HUES48 (cell line): ENCODE data around the gene CD300LD.
"Not testable (repeated sequence)": the region's sequence is repeated elsewhere in the genome, so short reads cannot be mapped to it uniquely, and the experiment has no call there.

ENCODE experiments used
- H3K27ac ChIP-seq: one replicate; pipeline ENCODE4 v1.7.0; 2013; ENCODE audit warnings: low read depth, low read length, inconsistent platforms
- H3K27me3 ChIP-seq: 2 replicates; pipeline ENCODE4 v1.6.1; 2013; ENCODE audit warnings: mild to moderate bottlenecking, low read length; ENCODE audit not compliant: control insufficient read depth, insufficient read depth
- H3K36me3 ChIP-seq: 2 replicates; pipeline ENCODE4 v1.6.1; 2013; ENCODE audit warnings: low read length; ENCODE audit not compliant: control insufficient read depth, insufficient read depth
- H3K4me1 ChIP-seq: 2 replicates; pipeline ENCODE4 v1.6.1; 2013; ENCODE audit warnings: mild to moderate bottlenecking, low read length; ENCODE audit not compliant: control insufficient read depth, insufficient read depth
- H3K4me3 ChIP-seq: 2 replicates; pipeline ENCODE4 v1.5.1; 2013; ENCODE audit warnings: mild to moderate bottlenecking, low read depth, low read length
- H3K9ac ChIP-seq: 2 replicates; pipeline ENCODE4 v1.6.1; 2013; ENCODE audit warnings: mild to moderate bottlenecking, low read depth, low read length, moderate library complexity
- H3K9me3 ChIP-seq: 2 replicates; pipeline ENCODE4 v1.6.1; 2013; ENCODE audit warnings: low read length; ENCODE audit not compliant: control insufficient read depth, insufficient read depth

CD300LD gene

GRCh38 chr17:74630251-74630650 is 38.2 kb upstream of the CD300LD start:
- not testable (repeated sequence) for H3K27me3 ChIP-seq, H3K9ac ChIP-seq, H3K9me3 ChIP-seq, H3K27ac ChIP-seq, H3K4me3 ChIP-seq, H3K36me3 ChIP-seq
- H3K4me1 ChIP-seq = peaks cover 11% of the 10 kb centered on the region

- H3K9ac ChIP-seq = no peak overlapping the region
These were observed 33.6 kb upstream of the CD300LD start for GRCh38 chr17:74625661-74626060.

GRCh38 chr17:74624131-74624530 is 32.0 kb upstream of the CD300LD start:
- Histone ChIP-seq H3K27me3 (no peaks in the 10 kb centered on the region), H3K36me3 (no peaks in the 10 kb centered on the region), H3K4me3 (no peak overlapping the region), H3K9ac (no peak overlapping the region), H3K27ac (no peak overlapping the region), H3K9me3 (no peaks in the 10 kb centered on the region), H3K4me1 (no peaks in the 10 kb centered on the region)

More at GRCh38 chr17:74625661-74626060, 33.6 kb upstream of the CD300LD start:
- H3K27ac ChIP-seq = no peak overlapping the region
- H3K4me1 ChIP-seq = no peaks in the 10 kb centered on the region
- no peaks in the 10 kb centered on the region for H3K9me3 ChIP-seq
- no peaks in the 10 kb centered on the region for H3K36me3 ChIP-seq
- no peak overlapping the region for H3K4me3 ChIP-seq
- no peaks in the 10 kb centered on the region for H3K27me3 ChIP-seq

GRCh38 chr17:74623693-74624093 is 31.6 kb upstream of the CD300LD start, which contains the start of gene CD300E:
Gene CD300E (minus strand): TSS chr17:74623738. CDS start chr17:74623621, 117 bp downstream.
- Histone ChIP-seq H3K4me3 (no peak within 1 kb of the TSS), H3K27ac (no peak within 1 kb of the TSS), H3K4me1 (no peaks in the 10 kb centered on the region), H3K9me3 (no peaks in the 10 kb centered on the region), H3K27me3 (no peaks in the 10 kb centered on the region), H3K36me3 (no peaks in the 10 kb centered on the region), H3K9ac (no peak within 1 kb of the TSS)

GRCh38 chr17:74619077-74619673 is 27.1 kb upstream of the CD300LD start:
- Histone ChIP-seq H3K36me3 (no peaks in the 10 kb centered on the region), H3K4me3 (no peak overlapping the region), H3K9ac (no peak overlapping the region), H3K27me3 (no peaks in the 10 kb centered on the region), H3K27ac (no peak overlapping the region), H3K4me1 (no peaks in the 10 kb centered on the region), H3K9me3 (no peaks in the 10 kb centered on the region)

GRCh38 chr17:74618451-74618850 is 26.4 kb upstream of the CD300LD start:
- no peaks in the 10 kb centered on the region for H3K4me1 ChIP-seq
- no peak overlapping the region for H3K9ac ChIP-seq
- no peaks in the 10 kb centered on the region for H3K27me3 ChIP-seq

GRCh38 chr17:74616696-74617095 is 24.6 kb upstream of the CD300LD start:
- no peak overlapping the region for H3K4me3 ChIP-seq
- H3K4me1 ChIP-seq = no peaks in the 10 kb centered on the region
- H3K9ac ChIP-seq = no peak overlapping the region
- H3K27me3 ChIP-seq = no peaks in the 10 kb centered on the region
- no peak overlapping the region for H3K27ac ChIP-seq
- no peaks in the 10 kb centered on the region for H3K36me3 ChIP-seq
- no peaks in the 10 kb centered on the region for H3K9me3 ChIP-seq

More at GRCh38 chr17:74618451-74618850, 26.4 kb upstream of the CD300LD start:
- H3K9me3 ChIP-seq = no peaks in the 10 kb centered on the region
- no peak overlapping the region for H3K4me3 ChIP-seq
- no peak overlapping the region for H3K27ac ChIP-seq
- no peaks in the 10 kb centered on the region for H3K36me3 ChIP-seq

- Histone ChIP-seq H3K4me1 (no peaks in the 10 kb centered on the region), H3K9ac (no peak overlapping the region), H3K9me3 (no peaks in the 10 kb centered on the region), H3K27me3 (no peaks in the 10 kb centered on the region; the same call in 1 of the 2 replicates), H3K36me3 (no peaks in the 10 kb centered on the region), H3K4me3 (no peak overlapping the region), H3K27ac (no peak overlapping the region)
These were observed 20.0 kb upstream of the CD300LD start for GRCh38 chr17:74612046-74612445.

GRCh38 chr17:74610108-74610507 is 18.0 kb upstream of the CD300LD start:
- H3K4me3 ChIP-seq = no peak overlapping the region
- H3K36me3 ChIP-seq = no peaks in the 10 kb centered on the region
- H3K4me1 ChIP-seq = no peaks in the 10 kb centered on the region
- no peaks in the 10 kb centered on the region; the same call in 1 of the 2 replicates for H3K27me3 ChIP-seq
- no peaks in the 10 kb centered on the region for H3K9me3 ChIP-seq
- H3K27ac ChIP-seq = no peak overlapping the region
- no peak overlapping the region for H3K9ac ChIP-seq

GRCh38 chr17:74608511-74608910 is 16.4 kb upstream of the CD300LD start:
- Histone ChIP-seq H3K4me1 (no peaks in the 10 kb centered on the region), H3K27me3 (no peaks in the 10 kb centered on the region; the same call in 1 of the 2 replicates)

GRCh38 chr17:74607221-74607620 is 15.1 kb upstream of the CD300LD start:
- no peaks in the 10 kb centered on the region; the same call in 1 of the 2 replicates for H3K27me3 ChIP-seq
- no peak overlapping the region for H3K4me3 ChIP-seq
- H3K9ac ChIP-seq = no peak overlapping the region
- H3K36me3 ChIP-seq = no peaks in the 10 kb centered on the region
- H3K9me3 ChIP-seq = no peaks in the 10 kb centered on the region
- H3K4me1 ChIP-seq = no peaks in the 10 kb centered on the region
- H3K27ac ChIP-seq = no peak overlapping the region

More at GRCh38 chr17:74608511-74608910, 16.4 kb upstream of the CD300LD start:
- Histone ChIP-seq H3K36me3 (no peaks in the 10 kb centered on the region), H3K9me3 (no peaks in the 10 kb centered on the region), H3K4me3 (no peak overlapping the region), H3K27ac (no peak overlapping the region), H3K9ac (no peak overlapping the region)
